NAMALWA (cell line): ENCODE data around the gene CDKAL1.
"Not testable (repeated sequence)": the region's sequence is repeated elsewhere in the genome, so short reads cannot be mapped to it uniquely, and the experiment has no call there.

Experiments
- DNase-seq: peaks from one replicate; pipeline ENCODE4 v3.0.0-alpha.2; 2015; ENCODE audit warnings: low spot score

Gene CDKAL1

DNA sequence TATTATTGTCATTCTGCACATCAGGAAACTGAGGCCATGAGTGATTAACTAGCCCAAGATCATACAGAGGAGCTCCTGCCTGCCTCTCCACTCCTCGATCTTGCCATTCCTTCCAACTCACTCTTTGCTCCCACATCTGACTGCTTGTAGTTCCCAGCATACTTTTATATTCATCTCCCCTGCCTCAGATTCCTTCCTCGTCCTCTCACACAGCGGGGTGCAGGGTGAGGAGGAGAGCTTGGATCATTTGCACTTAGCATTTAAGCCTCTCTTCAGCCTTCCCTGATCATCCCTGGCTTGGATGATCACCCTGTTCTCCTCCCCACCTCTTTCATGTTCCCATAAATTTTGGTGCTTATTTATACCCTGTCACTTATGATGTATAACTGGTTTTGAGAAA, 544.2 kb downstream of the CDKAL1 start:
- DNase-seq = no peak

DNA sequence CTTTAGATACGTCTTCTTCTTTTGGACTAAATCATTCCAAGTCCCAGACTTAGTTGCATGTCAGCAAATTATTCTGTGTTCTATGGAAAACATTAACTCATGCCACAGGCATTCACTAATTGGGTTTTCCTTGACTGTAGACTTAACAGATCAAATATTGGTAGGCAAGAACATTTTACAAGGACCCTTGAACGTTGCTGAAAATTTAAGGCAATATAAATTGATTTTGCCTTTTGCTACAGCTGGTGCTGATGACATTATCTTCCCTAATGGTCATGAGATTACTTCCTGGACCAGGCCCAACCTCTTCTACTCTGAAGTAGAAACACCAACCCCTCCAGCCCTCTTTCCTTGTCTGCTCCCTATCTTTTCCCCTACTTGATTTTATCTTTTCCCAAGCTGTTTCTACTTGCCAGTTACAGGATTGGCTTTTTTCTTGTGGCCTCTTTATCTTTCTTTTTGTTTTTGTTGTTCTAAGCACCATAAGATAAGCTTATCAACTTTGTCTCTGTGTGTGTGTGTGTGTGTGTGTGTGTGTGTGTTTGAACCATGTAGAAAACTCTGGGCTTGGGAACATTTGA, 545.3 kb downstream of the CDKAL1 start:
- no peak for DNase-seq

DNA sequence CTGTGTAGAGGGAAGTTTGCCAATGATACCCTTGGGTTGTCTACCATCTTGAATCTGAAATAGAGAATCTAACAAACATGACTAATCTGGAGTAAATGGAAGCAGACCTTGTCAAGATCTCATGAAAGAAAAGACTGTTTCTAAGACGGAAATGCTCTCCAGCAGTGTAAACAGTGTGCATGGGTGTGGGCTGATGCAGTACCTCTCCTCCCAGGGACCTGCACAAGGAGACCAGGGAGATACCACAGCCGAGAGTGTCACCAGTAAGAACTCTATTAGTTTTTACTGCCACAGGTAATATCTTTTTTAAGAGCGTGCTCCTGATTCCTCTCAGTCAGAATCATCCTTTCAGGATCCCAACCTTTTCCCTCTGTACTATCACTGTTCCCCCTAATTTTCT, 546.0 kb downstream of the CDKAL1 start:
- no peak for DNase-seq

DNA sequence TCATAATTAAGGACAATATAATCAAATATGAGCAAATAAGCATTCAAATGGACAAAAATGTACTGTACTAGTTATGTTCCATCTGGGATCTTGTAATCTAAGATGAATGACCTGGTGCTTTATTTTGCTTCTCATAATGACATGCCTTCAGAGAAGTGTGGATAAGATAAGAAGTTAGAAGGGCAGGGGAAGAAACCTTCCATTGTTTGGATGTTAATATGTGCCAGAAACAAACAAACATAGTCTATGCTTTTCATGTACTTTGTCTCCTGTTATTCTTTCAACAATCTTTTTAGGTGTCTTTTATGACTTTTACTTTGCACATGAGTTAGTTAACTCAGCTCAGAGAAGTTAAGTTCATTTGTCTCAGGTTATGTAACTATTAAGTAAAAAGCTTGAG, 547.8 kb downstream of the CDKAL1 start:
- DNase-seq = no peak

DNA sequence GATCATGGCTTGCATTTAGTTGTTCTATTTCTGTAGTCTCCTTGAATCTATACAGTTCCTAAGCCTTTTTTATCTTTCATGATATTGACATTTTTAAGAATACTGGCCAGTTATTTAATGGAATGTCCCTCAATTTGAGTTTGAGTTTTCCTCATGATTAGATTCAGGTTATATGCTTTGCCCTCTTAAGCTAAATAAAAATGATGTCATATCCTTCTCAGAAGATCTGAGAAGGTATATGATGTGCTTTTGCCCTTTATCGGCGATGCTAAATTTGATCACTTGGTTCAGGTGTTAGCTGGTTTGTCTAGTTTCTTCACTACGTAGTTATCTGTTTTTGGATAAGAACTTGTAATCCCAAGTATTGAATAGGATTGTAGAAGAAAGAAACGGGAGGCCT, 549.5 kb downstream of the CDKAL1 start:
- DNase-seq = no peak

DNA sequence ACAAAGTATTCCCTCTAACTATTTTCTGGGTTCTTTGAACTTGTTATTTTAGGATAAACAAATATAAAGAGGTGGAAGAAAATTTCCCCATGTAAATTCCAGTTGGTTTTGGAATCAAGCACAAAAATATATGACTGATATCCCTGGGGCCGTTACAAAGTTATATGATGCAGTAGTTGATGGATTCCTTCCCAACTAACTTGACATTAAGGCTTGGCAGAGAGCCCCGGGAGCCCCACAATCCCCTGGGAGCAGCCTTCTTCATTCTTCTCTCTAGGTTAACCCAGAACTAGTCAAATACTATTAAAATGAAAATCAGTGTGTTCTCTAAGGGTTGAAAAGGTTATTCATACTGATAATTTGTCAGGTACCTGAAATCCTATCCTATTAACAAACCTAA, 550.4 kb downstream of the CDKAL1 start:
- DNase-seq = no peak

DNA sequence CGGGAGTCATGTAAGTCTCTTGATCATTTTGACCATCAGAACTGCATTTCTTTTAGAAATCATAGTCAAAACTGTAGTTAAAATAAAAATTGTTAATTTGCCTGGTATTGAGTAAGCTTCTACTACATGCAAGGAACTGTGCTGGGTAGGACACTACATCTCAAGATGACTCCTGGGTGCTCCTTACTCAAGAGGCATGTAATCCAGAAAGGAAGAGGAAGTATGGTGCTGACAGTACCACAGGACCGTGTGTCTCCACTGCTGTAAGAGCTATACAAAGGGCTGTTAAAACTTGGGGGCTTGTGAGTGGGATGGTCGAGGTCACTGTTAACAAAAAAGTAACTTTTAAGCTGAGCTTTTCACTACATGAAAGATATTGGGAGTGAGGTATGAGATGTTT, 551.0 kb downstream of the CDKAL1 start:
- DNase-seq = no peak

DNA sequence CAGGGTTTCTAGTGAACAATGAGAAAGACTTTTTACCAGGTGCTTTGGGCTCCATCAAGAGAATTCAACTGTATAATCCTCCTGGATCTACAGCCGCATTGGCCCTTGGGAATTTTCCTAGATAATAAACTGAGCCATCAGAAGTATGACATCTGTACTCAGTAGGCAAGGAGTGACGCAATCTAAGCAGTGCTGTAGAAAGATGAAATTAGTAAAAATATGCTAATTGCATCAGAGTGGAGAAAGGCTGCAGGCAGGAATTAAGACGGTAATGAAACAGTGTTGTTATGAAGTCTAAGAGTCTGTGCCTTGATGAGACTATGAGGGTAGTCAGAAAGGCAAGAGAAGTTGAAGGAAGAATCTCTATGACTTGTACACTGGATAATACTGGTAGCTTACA, 551.4 kb downstream of the CDKAL1 start:
- no peak for DNase-seq

DNA sequence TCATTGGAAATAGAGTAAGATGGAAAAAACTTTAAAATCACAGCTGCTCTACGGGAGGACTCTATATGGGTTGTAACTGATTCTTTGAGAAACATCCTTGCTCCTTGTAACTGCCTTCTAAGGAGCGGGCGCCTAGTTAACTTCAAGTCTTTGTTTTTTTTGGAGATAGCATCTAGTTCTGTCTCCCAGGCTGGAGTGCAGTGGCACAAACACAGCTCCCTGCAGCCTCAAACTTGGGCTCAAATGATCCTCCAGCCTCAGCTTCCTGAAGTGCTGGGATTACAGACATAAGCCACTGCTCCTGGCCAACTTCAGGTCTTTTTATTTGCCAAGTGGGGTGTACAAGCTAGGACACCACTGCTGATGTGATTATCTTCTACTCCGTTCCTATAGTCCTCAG, 552.9 kb downstream of the CDKAL1 start:
- no peak for DNase-seq

DNA sequence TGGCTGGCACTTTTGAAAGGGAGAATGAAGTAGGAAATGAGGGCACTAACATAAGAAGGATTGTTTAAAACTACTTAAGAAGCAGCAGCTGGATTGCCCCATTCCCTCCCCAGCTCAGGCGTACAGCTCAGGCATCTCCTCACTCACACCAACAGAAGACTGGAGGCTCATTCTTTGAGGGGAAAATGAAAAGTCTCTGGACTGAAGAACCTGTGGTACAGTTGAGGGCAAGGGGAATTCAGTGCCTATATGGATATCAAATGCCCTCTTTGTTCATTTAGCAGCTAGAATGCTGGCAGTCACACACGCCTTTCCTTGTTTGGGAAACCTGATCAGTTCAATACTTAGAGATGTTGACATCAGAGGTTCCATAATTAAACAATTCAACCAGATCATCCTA, 557.2 kb downstream of the CDKAL1 start:
- no peak for DNase-seq

DNA sequence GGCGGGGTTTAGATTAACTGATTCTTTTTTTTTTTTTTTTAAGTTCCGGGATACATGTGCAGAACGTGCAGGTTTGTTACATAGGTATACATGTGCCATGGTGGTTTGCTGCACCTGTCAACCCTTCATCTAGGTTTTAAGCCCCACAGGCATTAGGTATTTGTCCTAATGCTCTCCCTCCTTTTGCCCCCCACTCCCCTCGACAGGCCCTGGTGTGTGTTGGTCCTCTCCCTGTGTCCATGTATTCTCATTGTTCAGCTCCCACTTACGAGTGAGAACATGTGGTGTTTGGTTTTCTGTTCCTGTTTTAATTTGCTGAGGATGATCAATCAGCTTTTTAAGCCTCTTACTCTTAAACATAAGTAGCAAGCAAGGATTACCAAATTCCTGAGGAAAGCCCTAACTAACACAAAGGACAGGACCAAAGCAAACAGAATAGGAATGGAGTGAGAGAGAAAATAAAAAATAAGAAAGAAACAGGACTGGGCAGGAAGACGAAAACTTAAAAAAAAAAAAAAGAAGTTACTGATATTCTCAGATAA, 558.0 kb downstream of the CDKAL1 start:
- not testable (repeated sequence) for DNase-seq

DNA sequence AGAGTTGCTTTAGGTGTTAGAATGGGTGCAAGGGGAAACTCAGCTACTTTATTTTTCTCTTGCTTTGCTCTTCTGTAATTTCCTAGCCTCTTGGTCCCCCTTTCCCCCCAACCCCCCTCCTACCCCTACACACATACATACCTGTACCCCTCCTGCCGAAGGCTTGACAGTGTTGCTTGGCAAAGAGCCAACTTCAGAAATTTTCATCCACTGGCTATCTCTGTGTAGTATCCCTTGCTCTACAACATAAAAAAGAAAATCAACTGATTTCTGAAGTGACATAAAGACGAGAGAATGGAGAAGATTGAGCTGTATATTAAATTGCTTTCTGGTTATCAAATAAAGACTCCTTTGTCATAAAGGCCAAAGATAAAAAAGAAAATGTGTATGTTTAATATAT, 561.2 kb downstream of the CDKAL1 start:
- DNase-seq = no peak

DNA sequence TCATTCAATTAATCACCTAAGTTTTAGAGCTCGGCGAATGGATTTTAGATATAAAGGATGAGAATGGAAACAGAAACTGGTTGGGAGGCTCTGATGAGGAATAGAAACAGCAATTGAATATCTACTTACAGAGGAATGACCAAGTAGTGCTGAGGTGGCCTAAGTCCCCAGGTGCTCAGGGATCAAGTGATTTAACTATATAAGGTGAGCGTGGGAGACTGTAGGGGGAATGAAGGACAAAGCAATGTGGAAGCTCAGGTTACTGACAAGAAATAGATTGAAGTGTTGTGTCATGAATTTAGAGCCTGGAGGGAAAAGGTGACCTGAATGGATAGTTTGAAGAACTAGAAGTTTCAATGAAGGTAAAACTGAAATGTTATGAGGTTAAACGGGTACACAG, 563.9 kb downstream of the CDKAL1 start:
- no peak for DNase-seq

DNA sequence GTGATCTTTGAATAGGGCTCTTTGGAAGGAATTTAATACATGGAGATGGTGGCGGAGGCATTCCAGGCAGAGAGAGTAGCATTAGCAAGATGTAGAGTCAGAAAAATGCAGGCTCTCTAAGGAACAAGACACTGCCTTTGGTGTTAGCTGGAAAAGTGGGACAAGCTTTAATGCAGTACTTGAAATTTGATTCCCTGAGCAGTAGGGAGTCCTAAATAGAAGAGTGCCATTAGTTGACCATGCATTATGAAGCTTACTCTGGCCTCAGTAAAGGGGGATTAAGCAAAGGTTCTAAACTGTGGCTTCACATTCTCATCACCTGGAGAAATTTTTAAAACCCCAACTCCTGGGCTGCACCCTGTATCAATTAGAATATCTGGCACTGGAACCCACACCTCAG, 564.5 kb downstream of the CDKAL1 start:
- no peak for DNase-seq

DNA sequence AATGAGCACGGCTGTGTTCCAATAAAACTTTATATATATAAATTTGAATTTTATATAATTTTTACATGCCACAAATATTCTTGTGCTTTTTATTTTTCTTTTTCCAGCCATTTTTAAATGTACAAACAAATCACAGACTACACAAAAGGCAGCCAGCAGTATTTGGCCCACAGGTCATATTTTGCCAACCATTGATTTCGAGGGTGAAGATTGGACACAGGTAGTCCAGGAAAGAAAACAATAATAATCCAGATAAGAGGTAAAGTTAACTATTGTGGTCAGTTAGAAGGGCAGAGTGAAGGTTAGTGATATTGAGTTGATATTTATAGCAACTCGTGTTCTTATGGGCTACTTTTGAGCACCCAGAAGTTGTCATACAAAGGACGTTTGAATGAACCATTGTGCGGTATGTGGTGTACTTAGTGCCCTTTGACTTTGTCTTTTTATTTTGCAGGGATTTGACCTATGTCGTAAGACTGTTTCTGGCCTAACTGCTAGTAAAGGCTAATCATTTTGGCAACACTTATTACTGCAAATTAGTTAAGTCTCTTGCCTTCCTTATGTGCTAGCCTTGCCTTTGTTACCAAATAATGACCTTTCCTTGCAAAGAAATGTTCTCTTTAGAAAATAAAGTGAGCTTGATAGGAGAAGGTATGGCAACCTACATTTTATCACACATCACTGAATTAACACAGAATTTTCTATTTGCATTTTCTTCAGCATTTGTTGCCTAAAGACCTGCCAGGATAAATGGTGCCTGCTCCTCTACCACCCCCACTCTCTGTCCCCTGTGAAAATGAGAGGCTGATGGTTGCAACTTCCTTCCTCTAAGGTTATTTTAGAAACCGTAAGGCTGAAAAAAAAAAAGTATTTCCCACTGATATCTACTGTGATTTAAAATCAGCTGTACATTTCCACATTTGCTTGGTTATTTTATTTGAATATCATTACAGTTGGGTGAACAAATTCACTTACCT, 565.4 kb downstream of the CDKAL1 start:
- peak; percentile 17 for DNase-seq

DNA sequence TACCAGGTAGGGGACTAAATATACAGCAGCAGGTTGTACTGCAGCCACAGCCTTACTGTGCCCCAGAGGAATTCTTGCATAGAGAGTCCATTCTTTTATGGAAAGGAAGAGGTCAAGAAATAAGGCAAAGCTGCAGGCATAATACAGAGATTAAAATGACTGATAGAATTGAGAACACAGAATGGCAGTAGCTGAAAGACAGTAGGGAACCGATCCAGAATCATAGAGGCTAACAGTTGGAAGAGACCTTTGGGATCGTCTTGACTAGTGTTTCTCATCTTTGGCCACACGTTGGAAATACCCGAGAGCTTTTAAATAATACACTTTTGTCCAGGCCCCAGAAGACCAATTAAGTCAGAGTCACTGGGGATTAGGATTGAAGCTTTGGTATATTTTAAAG, 566.7 kb downstream of the CDKAL1 start:
- no peak for DNase-seq

DNA sequence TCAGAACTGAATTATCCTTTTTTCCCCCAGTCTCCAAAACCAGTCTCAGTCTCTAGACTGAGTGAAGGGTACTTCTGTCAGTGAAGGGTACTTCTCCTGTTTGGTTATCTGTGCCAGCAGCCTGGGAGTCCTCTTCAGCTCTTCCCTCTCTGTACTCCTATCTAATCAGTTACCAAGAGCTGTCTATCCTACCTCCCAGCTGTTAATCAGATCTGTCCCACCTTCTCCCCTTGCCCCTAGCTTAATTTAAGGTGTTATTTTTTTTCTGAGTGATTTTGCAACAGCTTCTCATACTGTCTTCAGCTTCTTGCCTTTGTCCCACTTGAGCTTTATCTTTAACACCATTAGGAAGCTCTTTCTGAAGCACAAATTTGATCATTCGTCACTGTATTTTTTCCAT, 567.4 kb downstream of the CDKAL1 start:
- no peak for DNase-seq

DNA sequence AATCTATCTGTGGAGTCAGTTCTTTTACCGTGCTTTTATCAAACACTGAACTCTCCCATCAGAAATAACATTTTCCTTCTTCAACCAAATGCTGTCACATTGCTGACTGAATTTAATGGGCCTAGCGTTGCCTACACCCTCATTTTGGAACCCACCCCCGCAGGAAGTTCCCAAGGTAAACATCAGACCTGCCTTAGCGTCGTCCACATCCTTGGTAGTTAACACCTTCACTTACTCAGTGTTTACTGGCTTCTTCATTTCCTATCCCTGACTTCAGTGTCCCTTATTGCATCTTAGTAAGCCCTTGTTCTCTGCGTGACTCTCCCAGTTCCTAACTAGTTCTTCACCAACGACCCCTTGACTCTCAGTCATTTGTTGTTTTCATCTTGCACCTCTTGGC, 567.9 kb downstream of the CDKAL1 start:
- no peak for DNase-seq

DNA sequence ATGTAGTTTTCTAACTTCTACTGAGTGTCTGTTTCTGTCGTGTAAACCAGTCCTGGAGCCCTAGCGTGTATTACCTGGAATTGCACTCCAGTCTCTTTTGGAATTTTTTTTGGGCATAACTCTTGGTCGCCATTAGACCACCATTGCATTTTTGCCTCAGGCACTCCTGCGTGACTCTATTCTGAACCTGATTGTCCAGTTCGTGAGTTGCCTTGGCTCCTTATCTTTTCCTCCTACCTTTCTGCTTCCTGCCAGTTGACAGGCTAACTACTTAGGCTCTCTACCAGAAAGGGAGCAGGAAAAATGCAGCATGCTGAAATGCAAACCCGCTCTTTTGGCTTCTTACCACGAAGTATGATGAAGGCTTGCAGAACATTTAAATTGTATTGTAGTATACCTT, 568.4 kb downstream of the CDKAL1 start:
- no peak for DNase-seq

DNA sequence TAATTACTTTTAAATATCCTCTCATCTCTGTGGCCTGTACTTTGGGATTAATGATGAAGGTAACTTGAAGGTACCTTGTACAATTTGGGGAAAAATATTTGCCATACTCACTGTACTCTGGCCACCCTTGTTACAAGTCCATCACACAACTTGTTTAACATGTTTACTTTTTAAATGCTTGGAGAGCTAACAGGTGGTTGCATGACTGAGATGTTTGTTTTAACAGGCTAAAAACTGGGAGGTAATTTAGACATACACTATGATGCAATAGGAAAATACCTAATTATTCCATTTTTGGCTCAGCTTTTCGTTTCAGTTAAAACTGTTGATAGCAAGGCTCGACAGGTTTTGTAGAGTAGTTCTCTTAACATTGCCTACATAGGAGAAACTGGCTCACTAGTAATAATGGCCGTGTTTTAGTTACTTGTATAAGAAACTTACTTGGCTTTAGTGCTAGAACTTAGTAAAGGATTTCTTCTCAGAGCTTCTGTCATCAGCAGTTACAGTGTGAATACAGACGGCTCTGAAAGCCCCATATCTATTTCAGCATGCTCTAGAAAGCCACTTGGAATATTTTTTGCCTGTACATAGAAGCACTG, 569.5 kb downstream of the CDKAL1 start:
- no peak for DNase-seq

DNA sequence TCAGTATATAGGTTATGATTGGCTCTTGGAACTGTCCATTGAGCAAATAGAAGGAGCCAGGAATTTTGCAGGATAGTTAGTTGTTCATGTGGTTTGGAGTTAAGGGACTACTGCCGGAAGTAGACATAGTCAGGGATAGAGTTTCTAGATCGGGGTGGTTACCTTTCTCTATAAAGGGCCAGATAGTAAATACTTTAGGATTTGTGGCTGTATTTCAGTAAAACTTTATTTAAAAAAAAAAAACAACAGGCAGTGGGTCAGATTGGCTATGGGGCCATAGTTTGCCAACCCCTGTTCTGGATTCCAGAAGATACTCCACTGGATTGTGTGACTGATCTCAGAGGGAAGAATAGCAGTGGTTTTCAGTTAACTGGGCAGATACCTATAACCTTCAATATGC, 570.0 kb downstream of the CDKAL1 start:
- DNase-seq = no peak

DNA sequence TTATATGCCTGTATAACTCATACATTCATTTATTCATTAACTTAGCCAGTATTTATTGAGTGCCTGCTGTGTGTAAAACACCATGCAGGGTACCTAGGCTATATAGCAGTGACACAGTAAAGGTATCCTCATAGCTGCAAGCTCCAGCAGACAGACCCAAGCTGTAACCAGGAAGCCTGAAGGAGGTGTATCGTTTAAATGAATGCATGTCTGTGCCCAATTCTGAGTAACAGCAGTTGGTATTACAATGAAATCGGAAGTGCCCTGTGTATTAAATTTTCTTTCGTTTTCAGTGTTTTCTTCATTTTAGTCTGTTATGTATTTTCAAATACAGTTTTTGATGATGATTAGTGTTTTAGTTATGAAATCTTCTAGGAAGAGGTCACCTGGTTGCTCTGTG, 573.5 kb downstream of the CDKAL1 start:
- DNase-seq = no peak
